Hepatocyte (in vitro differentiated cells): ENCODE measurements around the gene LACTBL1.

ENCODE experiments used
- EZH2 ChIP-seq: fragments of 200-600 bp; sonication (generic); IDR thresholded peaks from 2 replicates; pipeline ENCODE4 v1.6.1; 2016; ENCODE audit warnings: antibody characterized with exemption, mild to moderate bottlenecking, borderline replicate concordance
- EZH2phosphoT487 ChIP-seq: fragments of 200-600 bp; sonication (generic); IDR thresholded peaks from one replicate; pipeline ENCODE4 v1.6.1; 2018; ENCODE audit warnings: antibody characterized with exemption, mild to moderate bottlenecking, low read depth, moderate library complexity; ENCODE audit not compliant: unreplicated experiment, severe bottlenecking

- no peak for TF ChIP-seq EZH2
- TF ChIP-seq EZH2phosphoT487: no peak
Observed at GRCh38 chr1:23013657-23014056, 41.0 kb upstream of the LACTBL1 start.
